Measurements from ENCODE around the gene NFYA. TPM values are rescaled to one million over a fixed set of nuclear protein-coding genes. Genes with fewer than 3 reads are reported as not detected.

NFYA gene
- 7.8 and 8.9 TPM in 2 replicates for total RNA-seq (2014; rRNA removed; shearing (Covaris generic))

- DNase-seq (ENCODE audit: low read depth): no peak
Observed at GRCh38 chr6:41072836-41073202, at the start of gene NFYA. Gene NFYA (plus strand): TSS chr6:41072974. CDS start chr6:41079090, 6,116 bp downstream.

GRCh38 chr6:41023114-41023513 is 49.7 kb upstream of the NFYA start:
- peak; percentile 24 for DNase-seq (ENCODE audit: low read depth)

DNA sequence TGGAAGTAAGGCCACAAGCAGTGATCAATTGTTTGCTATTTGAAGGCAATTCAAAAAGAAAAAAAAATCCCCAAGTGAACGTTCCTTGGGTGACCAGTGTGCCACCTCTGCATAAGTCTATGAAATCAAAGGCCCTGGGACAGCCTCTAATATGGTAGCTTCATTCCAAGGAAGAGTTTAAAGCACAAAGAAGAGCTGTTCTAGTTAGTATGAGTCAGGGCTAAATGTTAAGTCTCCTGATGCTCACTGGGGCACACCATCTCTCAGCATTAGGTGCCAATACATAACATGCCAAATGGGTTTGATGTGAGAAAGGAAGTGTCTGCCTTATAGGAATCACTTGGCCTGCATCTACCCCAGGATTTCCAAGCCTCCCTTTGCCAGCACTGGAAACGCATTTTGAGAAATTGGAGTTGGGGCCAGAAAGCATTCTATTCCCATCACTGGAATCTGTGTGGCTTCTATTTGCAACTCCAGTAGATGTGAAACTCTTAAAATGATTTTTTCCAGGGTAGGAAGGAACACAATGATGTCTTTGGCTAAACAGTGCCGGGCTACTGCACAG is 46.7 kb upstream of the NFYA start:
- no peak for DNase-seq (ENCODE audit: low read depth)

GRCh38 chr6:41027241-41027640 is 45.5 kb upstream of the NFYA start:
- no peak for DNase-seq (ENCODE audit: low read depth)

DNA sequence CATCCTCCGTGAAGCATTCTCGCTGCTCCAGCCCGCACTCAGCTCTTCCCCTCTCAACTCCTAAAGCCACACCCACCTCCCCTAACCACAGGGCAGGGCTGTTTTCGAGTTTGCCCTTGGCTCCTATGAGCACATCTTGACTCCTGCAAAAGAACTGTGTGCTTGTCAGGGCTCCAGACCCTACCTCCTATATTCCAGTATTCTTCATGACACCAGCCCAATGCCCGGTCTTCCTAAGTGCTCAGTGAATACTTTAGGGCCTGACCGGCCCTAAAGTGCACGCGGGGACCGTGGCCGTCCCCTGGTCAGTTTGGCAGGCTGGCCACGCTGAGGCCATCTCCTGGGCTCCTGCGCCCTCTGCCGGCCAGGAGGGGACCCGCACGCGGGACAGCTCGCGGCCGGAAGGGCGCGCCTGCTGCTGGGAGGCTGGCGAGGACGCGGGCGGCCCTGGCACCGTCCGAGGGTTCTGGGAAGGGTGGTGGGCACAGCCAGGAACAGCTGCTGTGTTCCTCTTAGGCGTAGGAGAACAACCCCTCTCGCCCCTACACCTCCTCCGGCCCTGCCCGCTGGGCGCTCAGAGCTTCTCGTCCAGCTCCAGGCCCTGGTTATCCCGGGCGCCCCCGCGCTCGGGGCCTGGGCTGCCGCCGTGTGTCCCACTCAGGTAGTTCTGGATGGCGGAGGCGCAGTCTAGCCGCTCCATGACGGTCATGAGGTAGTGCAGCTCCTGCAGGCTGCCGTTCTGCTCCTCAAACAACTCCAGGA is 44.8 kb upstream of the NFYA start:
- DNase-seq (ENCODE audit: low read depth): peak; percentile 69

DNA sequence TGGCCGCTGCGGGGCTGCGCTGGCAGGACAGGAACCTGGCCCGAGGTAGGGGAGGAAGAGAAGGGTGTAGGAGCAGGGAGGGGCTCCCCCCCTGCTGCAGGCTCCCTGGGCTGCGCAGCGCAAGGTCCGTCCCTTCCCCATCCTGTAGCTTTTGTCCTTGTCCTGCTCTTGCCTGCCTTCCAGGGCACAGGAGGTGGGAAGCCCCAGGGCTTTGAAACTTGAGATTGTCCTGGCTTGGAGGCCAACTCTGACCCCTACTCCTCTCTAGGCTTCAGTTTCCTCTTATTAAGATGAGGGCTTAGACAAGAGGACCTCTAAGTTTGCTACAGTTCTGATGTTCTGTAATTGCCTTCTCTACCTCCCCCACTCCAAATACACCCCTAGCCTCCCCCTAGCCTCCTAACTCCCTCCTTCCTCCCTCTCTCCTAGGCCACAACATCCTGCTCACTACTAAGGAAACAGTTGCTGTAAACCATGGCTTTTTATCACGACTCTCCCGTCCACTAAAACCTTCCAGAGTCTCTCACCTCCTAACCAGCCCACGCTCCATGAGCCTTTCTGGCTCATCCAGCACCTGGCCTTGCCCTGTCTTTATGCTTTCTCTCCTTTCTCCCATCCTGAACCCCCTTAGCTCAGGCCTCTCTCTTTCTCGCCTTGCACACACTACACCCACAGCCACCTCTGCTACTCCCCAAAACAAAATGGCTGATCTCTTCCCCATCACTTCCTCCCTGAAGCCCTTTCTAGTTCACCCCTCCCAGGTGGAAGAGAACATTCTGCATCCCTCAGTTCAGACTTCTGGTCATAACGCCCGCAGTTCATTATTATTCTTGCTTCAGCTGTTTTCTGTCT is 44.0 kb upstream of the NFYA start:
- DNase-seq (ENCODE audit: low read depth): peak; percentile 17

DNA sequence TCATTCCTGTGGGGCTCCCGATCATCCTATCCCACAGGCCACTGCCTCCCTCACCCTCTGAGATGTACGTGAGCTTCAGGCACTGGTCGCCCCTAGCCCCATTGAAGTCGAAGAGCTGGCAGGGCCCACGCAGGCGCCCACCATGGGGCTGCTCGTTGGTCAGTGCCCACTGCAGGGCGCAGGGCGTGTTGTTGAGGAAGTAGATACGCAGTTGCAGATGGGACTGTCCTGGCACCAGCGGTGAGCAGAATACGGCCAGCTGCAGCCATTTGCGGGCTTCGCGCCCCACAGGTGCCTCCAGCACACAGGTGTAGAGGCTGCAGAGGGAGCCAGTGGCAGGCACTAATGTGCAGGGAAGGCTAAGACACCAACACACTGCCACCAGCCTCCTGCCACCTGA is 39.9 kb upstream of the NFYA start:
- no peak for DNase-seq (ENCODE audit: low read depth)

- DNase-seq (ENCODE audit: low read depth): no peak
Observed at GRCh38 chr6:41033776-41034175, 39.0 kb upstream of the NFYA start.

DNA sequence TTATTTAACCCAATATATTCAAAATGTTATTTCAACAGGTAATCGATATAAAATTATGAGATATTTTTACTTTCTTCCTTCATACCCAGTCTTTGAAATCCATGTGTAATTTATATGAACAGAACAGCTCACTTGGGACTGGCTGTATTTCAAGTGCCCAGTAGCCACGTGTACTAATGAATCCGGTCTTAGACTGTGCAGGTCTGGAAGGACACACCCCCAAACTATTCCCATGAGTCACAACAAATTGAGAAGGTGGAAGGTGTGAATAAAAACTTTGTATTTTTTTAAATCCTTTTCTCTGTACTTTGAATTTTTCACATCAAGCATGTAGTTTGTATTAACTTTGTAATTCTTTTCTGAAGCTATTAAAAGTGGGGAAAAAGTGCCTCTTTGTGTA is 36.6 kb upstream of the NFYA start:
- DNase-seq (ENCODE audit: low read depth): no peak

DNA sequence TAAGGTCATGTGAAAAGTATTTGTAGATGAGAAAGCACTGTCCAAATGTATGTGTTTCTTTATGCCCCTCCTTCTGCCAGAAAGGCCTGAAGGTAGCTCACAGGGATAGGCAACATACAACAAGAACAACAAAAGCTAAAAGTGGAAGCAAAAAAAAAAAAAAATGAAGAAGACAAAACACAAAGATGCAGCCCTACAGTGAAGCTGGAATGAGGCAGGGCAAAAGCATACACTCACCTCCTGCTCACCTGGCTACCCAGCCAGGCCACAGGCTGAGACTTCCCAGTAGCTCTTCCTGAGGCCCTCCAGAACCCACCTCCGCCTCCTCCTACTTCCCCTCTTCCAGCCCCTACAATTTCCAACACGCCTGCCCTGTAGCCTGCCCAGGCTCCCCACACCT is 36.2 kb upstream of the NFYA start:
- DNase-seq (ENCODE audit: low read depth): no peak

- no peak for DNase-seq (ENCODE audit: low read depth)
Observed at GRCh38 chr6:41037107-41037900, 35.5 kb upstream of the NFYA start.

- no peak for DNase-seq (ENCODE audit: low read depth)
Observed at GRCh38 chr6:41038205-41038604, 34.6 kb upstream of the NFYA start.

- DNase-seq (ENCODE audit: low read depth): no peak
Observed at GRCh38 chr6:41039060-41039998, 33.4 kb upstream of the NFYA start, which contains the start of gene UNC5CL. Gene UNC5CL (minus strand): TSS chr6:41039221. CDS start chr6:41035074, 4,147 bp downstream.

DNA sequence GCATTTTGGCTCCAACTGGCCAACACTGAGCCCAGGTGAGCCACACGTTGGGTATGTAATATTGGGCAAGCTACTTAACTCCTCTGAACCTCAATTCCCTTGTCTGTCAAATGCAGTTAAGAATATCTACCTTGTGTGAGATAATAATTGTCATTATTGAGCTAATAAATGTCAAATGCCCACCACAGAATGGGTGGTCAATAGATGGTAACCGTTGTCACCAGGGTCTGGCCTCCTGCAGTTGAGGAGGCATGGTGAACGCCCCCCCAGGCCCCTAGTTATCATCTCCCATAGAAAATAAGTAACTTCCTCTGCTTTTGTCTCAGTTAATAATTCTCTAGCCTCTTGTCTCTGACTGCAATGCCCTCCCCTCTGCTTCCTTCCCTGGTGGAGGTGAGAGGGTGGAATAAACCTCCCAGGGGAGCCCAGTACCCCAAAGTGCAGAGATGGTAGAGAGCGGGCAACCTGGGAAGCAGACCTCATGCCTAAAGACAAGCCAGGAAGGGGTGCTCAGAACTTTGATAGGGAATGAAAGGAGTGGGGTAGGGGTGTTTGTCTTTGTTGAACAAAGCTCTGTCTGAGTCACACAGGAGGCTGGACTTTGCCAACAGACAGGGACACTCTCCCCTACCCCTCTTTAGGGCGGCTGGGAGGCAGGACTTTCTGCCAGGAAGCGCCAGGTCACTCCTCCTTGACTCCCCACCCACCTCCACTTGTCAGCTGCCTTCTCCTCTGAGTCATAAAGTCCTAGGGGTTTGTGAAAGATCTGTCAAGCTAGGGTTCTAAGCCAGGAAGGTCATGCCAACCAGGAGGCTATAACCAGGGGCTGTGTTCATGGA is 32.5 kb upstream of the NFYA start:
- DNase-seq (ENCODE audit: low read depth): peak; percentile 30

DNA sequence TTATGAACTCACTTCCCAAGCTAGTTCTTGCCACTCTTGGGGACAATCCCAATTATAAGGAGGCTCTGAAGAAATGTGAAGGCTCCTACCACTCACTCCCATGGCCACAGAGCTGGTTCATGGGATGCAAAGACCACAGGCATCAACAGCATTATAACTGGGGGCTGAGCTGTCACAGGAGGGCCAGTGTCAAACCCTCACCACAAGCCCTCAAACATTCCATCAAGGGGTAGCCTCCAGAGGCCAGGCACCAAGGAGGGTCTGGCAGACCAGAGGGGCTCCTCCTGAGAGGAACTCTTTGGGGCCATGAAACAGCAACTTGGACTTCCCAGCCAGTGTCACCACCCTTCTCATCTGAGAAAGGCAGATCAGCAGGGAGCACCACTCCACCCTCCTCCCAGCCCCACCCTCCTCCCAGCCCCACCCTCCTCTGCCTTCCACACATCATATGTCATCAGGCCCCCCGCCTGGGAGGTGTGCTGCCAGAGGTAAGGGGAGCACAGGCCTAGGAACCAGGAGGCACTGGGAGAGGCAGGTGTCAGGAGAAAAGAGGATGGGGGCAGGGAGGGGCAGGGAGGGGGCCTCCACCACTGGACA is 31.7 kb upstream of the NFYA start:
- DNase-seq (ENCODE audit: low read depth): no peak

DNA sequence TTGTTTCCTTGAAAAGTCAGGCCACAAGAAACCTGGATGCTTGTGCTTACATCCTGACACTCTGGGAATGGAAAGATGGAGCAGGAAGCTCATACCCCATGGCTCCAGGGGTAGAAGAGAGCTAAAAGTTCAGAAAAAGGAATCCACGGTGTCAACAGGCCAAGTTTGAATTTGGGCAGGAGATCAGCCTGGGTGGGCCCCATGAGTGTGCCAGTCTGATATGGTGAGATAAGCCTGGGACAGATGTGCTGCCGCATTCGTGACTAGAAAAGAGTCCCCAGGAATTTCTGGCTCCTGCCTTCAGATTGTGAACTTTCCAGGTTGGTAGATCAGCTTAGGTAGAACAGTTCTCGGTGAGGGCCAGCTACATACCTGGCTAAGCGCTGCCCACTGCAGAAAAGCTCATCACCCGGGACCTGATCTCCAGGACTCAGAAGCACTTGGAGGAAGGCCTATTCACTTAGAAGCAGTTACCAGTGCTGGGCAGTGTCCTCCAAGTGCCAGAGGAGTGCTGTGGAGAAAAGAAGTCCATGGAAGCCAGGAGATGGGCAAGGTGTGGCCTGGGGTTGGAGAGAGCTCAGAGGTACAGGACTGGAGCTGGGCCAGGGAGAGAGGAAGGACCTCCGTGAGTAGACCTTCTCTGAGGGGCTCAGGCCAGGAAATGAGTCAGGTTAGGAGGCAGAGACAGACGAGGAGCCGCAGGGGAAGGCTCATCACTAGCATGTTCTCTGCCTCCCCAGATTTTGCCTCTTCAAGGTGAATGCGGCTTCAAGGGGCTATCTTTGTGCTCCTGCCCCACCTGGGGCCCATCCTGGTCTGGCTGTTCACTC is 30.3 kb upstream of the NFYA start, which contains the start of gene TSPO2:
Gene TSPO2, plus strand, starts transcription at position 242 of the 830 bp plus-strand sequence. Its CDS starts 519 bp downstream, at position 761.
- no peak for DNase-seq (ENCODE audit: low read depth)

- DNase-seq (ENCODE audit: low read depth): no peak
Observed at GRCh38 chr6:41043151-41043550, 29.6 kb upstream of the NFYA start.

DNA sequence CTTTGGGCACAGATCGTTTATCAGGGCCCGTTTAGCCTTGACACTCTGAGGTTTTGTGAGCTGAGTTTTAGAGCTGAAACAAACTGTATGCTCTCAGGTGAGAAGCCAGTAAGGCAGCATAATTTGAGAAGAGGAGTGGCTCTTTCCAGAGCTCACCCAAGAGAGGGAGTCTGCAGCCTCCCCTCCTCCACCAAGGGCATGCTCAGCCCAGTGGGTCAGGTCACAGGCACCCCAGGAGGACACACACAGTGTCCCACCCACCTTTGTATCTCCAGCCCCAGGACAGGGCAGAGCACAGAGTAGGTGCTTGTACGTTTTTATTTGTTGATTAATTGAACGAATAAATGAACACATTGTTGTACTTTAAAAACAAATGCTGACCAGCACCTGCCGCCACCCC is 27.1 kb upstream of the NFYA start:
- DNase-seq (ENCODE audit: low read depth): no peak
